ENCODE data around the gene ZFP36L1. TPM values are rescaled to one million over a fixed set of nuclear protein-coding genes. Genes with fewer than 3 reads are reported as not detected.

Gene ZFP36L1
- total and polyA plus RNA-seq, 9 of the 15 experiments (the other 6 are each of a cell fraction or from before 2014, with no cell fraction given) = 1.3 to 26.6 (median 3.7) TPM

DNA sequence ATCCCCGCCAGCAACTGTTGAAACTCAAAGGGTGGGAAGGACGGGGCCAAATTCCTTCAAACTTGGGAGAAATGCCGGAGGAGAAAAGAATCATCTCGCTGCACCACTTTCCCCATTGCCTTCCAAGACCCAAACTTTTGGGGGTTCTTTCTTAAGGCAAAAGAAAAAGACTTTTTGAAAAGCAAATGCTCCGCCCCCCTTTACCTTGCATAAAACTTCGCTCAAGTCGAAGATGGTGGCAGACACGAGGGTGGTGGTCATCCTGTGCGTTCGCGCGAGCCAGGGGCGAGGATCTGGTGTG is 239 bp downstream of the ZFP36L1 start (continued):
- TF ChIP-seq, protein P1, sequence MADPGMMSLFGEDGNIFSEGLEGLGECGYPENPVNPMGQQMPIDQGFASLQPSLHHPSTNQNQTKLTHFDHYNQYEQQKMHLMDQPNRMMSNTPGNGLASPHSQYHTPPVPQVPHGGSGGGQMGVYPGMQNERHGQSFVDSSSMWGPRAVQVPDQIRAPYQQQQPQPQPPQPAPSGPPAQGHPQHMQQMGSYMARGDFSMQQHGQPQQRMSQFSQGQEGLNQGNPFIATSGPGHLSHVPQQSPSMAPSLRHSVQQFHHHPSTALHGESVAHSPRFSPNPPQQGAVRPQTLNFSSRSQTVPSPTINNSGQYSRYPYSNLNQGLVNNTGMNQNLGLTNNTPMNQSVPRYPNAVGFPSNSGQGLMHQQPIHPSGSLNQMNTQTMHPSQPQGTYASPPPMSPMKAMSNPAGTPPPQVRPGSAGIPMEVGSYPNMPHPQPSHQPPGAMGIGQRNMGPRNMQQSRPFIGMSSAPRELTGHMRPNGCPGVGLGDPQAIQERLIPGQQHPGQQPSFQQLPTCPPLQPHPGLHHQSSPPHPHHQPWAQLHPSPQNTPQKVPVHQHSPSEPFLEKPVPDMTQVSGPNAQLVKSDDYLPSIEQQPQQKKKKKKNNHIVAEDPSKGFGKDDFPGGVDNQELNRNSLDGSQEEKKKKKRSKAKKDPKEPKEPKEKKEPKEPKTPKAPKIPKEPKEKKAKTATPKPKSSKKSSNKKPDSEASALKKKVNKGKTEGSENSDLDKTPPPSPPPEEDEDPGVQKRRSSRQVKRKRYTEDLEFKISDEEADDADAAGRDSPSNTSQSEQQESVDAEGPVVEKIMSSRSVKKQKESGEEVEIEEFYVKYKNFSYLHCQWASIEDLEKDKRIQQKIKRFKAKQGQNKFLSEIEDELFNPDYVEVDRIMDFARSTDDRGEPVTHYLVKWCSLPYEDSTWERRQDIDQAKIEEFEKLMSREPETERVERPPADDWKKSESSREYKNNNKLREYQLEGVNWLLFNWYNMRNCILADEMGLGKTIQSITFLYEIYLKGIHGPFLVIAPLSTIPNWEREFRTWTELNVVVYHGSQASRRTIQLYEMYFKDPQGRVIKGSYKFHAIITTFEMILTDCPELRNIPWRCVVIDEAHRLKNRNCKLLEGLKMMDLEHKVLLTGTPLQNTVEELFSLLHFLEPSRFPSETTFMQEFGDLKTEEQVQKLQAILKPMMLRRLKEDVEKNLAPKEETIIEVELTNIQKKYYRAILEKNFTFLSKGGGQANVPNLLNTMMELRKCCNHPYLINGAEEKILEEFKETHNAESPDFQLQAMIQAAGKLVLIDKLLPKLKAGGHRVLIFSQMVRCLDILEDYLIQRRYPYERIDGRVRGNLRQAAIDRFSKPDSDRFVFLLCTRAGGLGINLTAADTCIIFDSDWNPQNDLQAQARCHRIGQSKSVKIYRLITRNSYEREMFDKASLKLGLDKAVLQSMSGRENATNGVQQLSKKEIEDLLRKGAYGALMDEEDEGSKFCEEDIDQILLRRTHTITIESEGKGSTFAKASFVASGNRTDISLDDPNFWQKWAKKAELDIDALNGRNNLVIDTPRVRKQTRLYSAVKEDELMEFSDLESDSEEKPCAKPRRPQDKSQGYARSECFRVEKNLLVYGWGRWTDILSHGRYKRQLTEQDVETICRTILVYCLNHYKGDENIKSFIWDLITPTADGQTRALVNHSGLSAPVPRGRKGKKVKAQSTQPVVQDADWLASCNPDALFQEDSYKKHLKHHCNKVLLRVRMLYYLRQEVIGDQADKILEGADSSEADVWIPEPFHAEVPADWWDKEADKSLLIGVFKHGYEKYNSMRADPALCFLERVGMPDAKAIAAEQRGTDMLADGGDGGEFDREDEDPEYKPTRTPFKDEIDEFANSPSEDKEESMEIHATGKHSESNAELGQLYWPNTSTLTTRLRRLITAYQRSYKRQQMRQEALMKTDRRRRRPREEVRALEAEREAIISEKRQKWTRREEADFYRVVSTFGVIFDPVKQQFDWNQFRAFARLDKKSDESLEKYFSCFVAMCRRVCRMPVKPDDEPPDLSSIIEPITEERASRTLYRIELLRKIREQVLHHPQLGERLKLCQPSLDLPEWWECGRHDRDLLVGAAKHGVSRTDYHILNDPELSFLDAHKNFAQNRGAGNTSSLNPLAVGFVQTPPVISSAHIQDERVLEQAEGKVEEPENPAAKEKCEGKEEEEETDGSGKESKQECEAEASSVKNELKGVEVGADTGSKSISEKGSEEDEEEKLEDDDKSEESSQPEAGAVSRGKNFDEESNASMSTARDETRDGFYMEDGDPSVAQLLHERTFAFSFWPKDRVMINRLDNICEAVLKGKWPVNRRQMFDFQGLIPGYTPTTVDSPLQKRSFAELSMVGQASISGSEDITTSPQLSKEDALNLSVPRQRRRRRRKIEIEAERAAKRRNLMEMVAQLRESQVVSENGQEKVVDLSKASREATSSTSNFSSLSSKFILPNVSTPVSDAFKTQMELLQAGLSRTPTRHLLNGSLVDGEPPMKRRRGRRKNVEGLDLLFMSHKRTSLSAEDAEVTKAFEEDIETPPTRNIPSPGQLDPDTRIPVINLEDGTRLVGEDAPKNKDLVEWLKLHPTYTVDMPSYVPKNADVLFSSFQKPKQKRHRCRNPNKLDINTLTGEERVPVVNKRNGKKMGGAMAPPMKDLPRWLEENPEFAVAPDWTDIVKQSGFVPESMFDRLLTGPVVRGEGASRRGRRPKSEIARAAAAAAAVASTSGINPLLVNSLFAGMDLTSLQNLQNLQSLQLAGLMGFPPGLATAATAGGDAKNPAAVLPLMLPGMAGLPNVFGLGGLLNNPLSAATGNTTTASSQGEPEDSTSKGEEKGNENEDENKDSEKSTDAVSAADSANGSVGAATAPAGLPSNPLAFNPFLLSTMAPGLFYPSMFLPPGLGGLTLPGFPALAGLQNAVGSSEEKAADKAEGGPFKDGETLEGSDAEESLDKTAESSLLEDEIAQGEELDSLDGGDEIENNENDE (IDR thresholded peaks at IDR 0.05; ENCODE audit: low read depth, low read length) = no peak
- TF ChIP-seq, protein P2, sequence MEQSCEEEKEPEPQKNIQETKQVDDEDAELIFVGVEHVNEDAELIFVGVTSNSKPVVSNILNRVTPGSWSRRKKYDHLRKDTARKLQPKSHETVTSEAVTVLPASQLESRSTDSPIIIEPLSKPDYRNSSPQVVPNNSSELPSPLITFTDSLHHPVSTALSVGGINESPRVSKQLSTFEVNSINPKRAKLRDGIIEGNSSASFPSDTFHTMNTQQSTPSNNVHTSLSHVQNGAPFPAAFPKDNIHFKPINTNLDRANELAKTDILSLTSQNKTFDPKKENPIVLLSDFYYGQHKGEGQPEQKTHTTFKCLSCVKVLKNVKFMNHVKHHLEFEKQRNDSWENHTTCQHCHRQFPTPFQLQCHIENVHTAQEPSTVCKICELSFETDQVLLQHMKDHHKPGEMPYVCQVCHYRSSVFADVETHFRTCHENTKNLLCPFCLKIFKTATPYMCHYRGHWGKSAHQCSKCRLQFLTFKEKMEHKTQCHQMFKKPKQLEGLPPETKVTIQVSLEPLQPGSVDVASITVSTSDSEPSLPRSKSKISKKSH (CRISPR knock-in tag; IDR thresholded peaks at IDR 0.05) = no peak
- peak; percentile 94 for TF ChIP-seq KDM5B (IDR thresholded peaks at IDR 0.05; ENCODE audit: insufficient replicate concordance, low read depth, low read length)
- 0 out of 2 replicates have a peak, but pooled peaks have one; percentile 54 for TF ChIP-seq GTF2A2 (tag; IDR thresholded peaks at IDR 0.05)
- TF ChIP-seq GTF2F1 (IDR thresholded peaks at IDR 0.05; ENCODE audit: low read depth, low read length) = no peak
- no peak for TF ChIP-seq HDAC3 (IDR thresholded peaks at IDR 0.05; ENCODE audit: borderline replicate concordance, partially characterized antibody)
- no peak for TF ChIP-seq ZC3H4 (CRISPR knock-in tag; IDR thresholded peaks at IDR 0.05; ENCODE audit: borderline replicate concordance)
- TF ChIP-seq SIN3A (IDR thresholded peaks at IDR 0.05; ENCODE audit: borderline replicate concordance in 2 of 2, control insufficient read depth in 1 of 2, low read depth in 2 of 2, low read length in 2 of 2) = peak in 1 of 2 experiments; percentile 42; a peak in 1 of 4 replicates
- TF ChIP-seq, protein P3, sequence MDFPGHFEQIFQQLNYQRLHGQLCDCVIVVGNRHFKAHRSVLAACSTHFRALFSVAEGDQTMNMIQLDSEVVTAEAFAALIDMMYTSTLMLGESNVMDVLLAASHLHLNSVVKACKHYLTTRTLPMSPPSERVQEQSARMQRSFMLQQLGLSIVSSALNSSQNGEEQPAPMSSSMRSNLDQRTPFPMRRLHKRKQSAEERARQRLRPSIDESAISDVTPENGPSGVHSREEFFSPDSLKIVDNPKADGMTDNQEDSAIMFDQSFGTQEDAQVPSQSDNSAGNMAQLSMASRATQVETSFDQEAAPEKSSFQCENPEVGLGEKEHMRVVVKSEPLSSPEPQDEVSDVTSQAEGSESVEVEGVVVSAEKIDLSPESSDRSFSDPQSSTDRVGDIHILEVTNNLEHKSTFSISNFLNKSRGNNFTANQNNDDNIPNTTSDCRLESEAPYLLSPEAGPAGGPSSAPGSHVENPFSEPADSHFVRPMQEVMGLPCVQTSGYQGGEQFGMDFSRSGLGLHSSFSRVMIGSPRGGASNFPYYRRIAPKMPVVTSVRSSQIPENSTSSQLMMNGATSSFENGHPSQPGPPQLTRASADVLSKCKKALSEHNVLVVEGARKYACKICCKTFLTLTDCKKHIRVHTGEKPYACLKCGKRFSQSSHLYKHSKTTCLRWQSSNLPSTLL (IDR thresholded peaks at IDR 0.05) = no peak
- peak in 1 of 3 experiments; percentile 69 for TF ChIP-seq YY1 (IDR thresholded peaks at IDR 0.05; ENCODE audit: borderline replicate concordance in 1 of 3, control insufficient read depth in 1 of 3, extremely low read depth in 1 of 3, insufficient read depth in 3 of 3, insufficient read length in 1 of 3, insufficient replicate concordance in 2 of 3, low read depth in 1 of 3, low read length in 2 of 3)
- no peak for TF ChIP-seq TOE1 (IDR thresholded peaks at IDR 0.05; ENCODE audit: borderline replicate concordance)
- no peak for TF ChIP-seq TOE1 (CRISPR knock-in tag; IDR thresholded peaks at IDR 0.05; ENCODE audit: borderline replicate concordance, low read depth)
